Liver (tissue), 9 donors: ENCODE measurements around the gene TLCD3A. TPM values are rescaled to one million over a fixed set of nuclear protein-coding genes. Genes with fewer than 3 reads are reported as not detected.

Source experiments
- DNase-seq: peaks from one replicate; pipeline ENCODE4 v3.0.0-alpha.2; 2017; ENCODE audit warnings: low spot score
- H3K27ac ChIP-seq, 2 donors: one replicate each; pipeline ENCODE4 v1.7.0; 2013; ENCODE audit warnings: inconsistent platforms in 2 of 2, low read length in 2 of 2, control low read depth in 1 of 2, low read depth in 1 of 2, mild to moderate bottlenecking in 1 of 2
- H3K27me3 ChIP-seq, 4 donors: one replicate each; pipeline versions ENCODE4 v1.6.1 to v1.7.0; 2013; ENCODE audit warnings: low read length in 3 of 4, inconsistent platforms in 1 of 4, mild to moderate bottlenecking in 1 of 4, moderate library complexity in 1 of 4; ENCODE audit not compliant: control insufficient read depth in 4 of 4, insufficient read depth in 4 of 4
- H3K36me3 ChIP-seq, 4 donors: one replicate each; pipeline versions ENCODE4 v1.6.1 to v1.7.0; 2013; ENCODE audit warnings: low read length in 3 of 4, mild to moderate bottlenecking in 3 of 4, low read depth in 1 of 4, moderate library complexity in 1 of 4; ENCODE audit not compliant: control insufficient read depth in 4 of 4, insufficient read depth in 3 of 4
- H3K4me1 ChIP-seq, 4 donors: one replicate each; pipeline versions ENCODE4 v1.6.1 to v1.7.0; 2013; ENCODE audit warnings: low read length in 3 of 4, mild to moderate bottlenecking in 3 of 4, moderate library complexity in 1 of 4; ENCODE audit not compliant: control insufficient read depth in 4 of 4, insufficient read depth in 4 of 4
- H3K4me3 ChIP-seq, 3 donors: one replicate each; pipeline versions ENCODE4 v1.6.1 to v1.7.0; 2013; ENCODE audit warnings: low read length in 3 of 3, control low read depth in 1 of 3, low read depth in 1 of 3, mild to moderate bottlenecking in 1 of 3
- H3K9ac ChIP-seq, 2 donors: one replicate each; pipeline ENCODE4 v1.7.0; 2013; ENCODE audit warnings: low read length in 2 of 2, mild to moderate bottlenecking in 2 of 2, moderate library complexity in 2 of 2, control low read depth in 1 of 2, low read depth in 1 of 2
- H3K9me3 ChIP-seq, 4 donors: one replicate each; pipeline versions ENCODE4 v1.6.1 to v1.7.0; 2013; ENCODE audit warnings: low read length in 3 of 4; ENCODE audit not compliant: control insufficient read depth in 4 of 4
- ATF3 ChIP-seq: IDR thresholded peaks from 2 replicates; pipeline ENCODE4 v1.6.1; 2016; ENCODE audit warnings: antibody characterized with exemption
- CTCF ChIP-seq: fragments of 150-350 bp; IDR thresholded peaks from 2 replicates; pipeline ENCODE4 v1.5.1; 2017; ENCODE audit warnings: improper control_type of control experiment, low read depth, low read length; ENCODE audit not compliant: missing input control
- GABPA ChIP-seq, 2 donors: IDR thresholded peaks in 1 of 2; conservative IDR thresholded peaks in 1 of 2; 2 replicates each; pipeline ENCODE4 v1.6.1; 2016; ENCODE audit warnings: antibody characterized with exemption in 2 of 2, mild to moderate bottlenecking in 1 of 2, moderate library complexity in 1 of 2
- JUND ChIP-seq, 2 donors: IDR thresholded peaks; 2 replicates each; pipeline ENCODE4 v1.6.1; 2016; ENCODE audit warnings: antibody characterized with exemption in 2 of 2
- MAX ChIP-seq: IDR thresholded peaks from 2 replicates; pipeline ENCODE4 v1.6.1; 2016; ENCODE audit warnings: antibody characterized with exemption
- NR2F2 ChIP-seq: IDR thresholded peaks from 2 replicates; pipeline ENCODE4 v1.6.1; 2016; ENCODE audit warnings: antibody characterized with exemption
- RAD21 ChIP-seq, 2 donors: IDR thresholded peaks; 2 replicates each; pipeline ENCODE4 v1.6.1; 2016; ENCODE audit warnings: antibody characterized with exemption in 2 of 2, mild to moderate bottlenecking in 2 of 2
- REST ChIP-seq: IDR thresholded peaks from 2 replicates; pipeline ENCODE4 v1.6.1; 2016; ENCODE audit warnings: antibody characterized with exemption, mild to moderate bottlenecking
- RXRA ChIP-seq, 2 donors: IDR thresholded peaks; 2 replicates each; pipeline ENCODE4 v1.6.1; 2017 to 2018; ENCODE audit warnings: antibody characterized with exemption in 2 of 2, mild to moderate bottlenecking in 1 of 2
- TAF1 ChIP-seq: conservative IDR thresholded peaks from 2 replicates; pipeline ENCODE4 v1.6.1; 2016; ENCODE audit warnings: antibody characterized with exemption, mild to moderate bottlenecking
- ZBTB33 ChIP-seq: IDR thresholded peaks from 2 replicates; pipeline ENCODE4 v1.6.1; 2016; ENCODE audit warnings: antibody characterized with exemption
- WGBS: extraction: QIAGEN DNeasy Blood & Tissue Kit; methylation state at CpG from one replicate; pipeline ENCODE4 v1.1.7; 2013; 5-methylcytosine and 5-hydroxymethylcytosine counted together
- polyA plus RNA-seq, 2 donors: library from polyadenylated mRNA; stranded (reverse) in 1 of 2; unstranded in 1 of 2; fragments of 200-250 nt in 1 of 2; fragments of >200 nt in 1 of 2; fragmentation: Nextera tagmentation in 1 of 2; extraction: Ambion mirVana in 1 of 2; gene quantifications; one replicate each; pipeline versions ENCODE4 v1.2.1 to v1.2.3, GENCODE V29; 2013 to 2015
- total RNA-seq, 2 donors: library from RNA; depleted of rRNA; stranded (reverse); fragments of >200 nt; gene quantifications; one replicate each; pipeline ENCODE4 v1.2.3, GENCODE V29; 2014
- donor health status: healthy.
- donor health status: healthy.
- donor health status: healthy.
- donor health status: healthy.
- donor health status: healthy.

The TLCD3A gene
- total and polyA plus RNA-seq, 4 donors = 0.57 to 2.3 (median 1.5) TPM

GRCh38 chr17:725746-726145 lies 6.7 kb upstream of the TLCD3A start:
- Histone ChIP-seq H3K36me3 (no peaks in the 10 kb centered on the region), H3K9ac (no peak overlapping the region), H3K4me3 (no peak overlapping the region), H3K4me1 (no peaks in the 10 kb centered on the region), H3K27me3 (no peaks in the 10 kb centered on the region), H3K9me3 (no peaks in the 10 kb centered on the region), H3K27ac (no peak overlapping the region)
- TF ChIP-seq ATF3 (no peak), CTCF (no peak), NR2F2 (no peak)
- WGBS = 75% methylated on average over 12 of the region's 12 CpGs
- no peak for DNase-seq

GRCh38 chr17:726271-726919 lies 6.0 kb upstream of the TLCD3A start:
- no peaks in the 10 kb centered on the region for H3K27me3 ChIP-seq
- DNase-seq = no peak
- TF ChIP-seq MAX (no peak), JUND (IDR thresholded peaks at IDR 0.05) (no peak), RXRA (IDR thresholded peaks at IDR 0.05) (no peak), TAF1 (no peak), GABPA (IDR thresholded peaks at IDR 0.05 in 1 of 2, conservative IDR thresholded peaks at IDR 0.05 in 1 of 2) (no peak), RAD21 (IDR thresholded peaks at IDR 0.05) (no peak), REST (no peak), ZBTB33 (no peak)
- WGBS = 70% methylated on average over 20 of the region's 20 CpGs
- H3K9me3 ChIP-seq = no peaks in the 10 kb centered on the region
- no peak overlapping the region for H3K27ac ChIP-seq
- no peaks in the 10 kb centered on the region for H3K36me3 ChIP-seq
- no peak overlapping the region for H3K4me3 ChIP-seq
- no peak overlapping the region for H3K9ac ChIP-seq
- no peaks in the 10 kb centered on the region for H3K4me1 ChIP-seq
